Liver (tissue), 9 donors: Measurements from ENCODE around the gene CHMP1B. TPM values are rescaled to one million over a fixed set of nuclear protein-coding genes. Genes with fewer than 3 reads are reported as not detected.

Experiments used
- DNase-seq: peaks from one replicate; pipeline ENCODE4 v3.0.0-alpha.2; 2017; ENCODE audit warnings: low spot score
- H3K27ac ChIP-seq, 2 donors: one replicate each; pipeline ENCODE4 v1.7.0; 2013; ENCODE audit warnings: inconsistent platforms in 2 of 2, low read length in 2 of 2, control low read depth in 1 of 2, low read depth in 1 of 2, mild to moderate bottlenecking in 1 of 2
- H3K27me3 ChIP-seq, 4 donors: one replicate each; pipeline versions ENCODE4 v1.6.1 to v1.7.0; 2013; ENCODE audit warnings: low read length in 3 of 4, inconsistent platforms in 1 of 4, mild to moderate bottlenecking in 1 of 4, moderate library complexity in 1 of 4; ENCODE audit not compliant: control insufficient read depth in 4 of 4, insufficient read depth in 4 of 4
- H3K36me3 ChIP-seq, 4 donors: one replicate each; pipeline versions ENCODE4 v1.6.1 to v1.7.0; 2013; ENCODE audit warnings: low read length in 3 of 4, mild to moderate bottlenecking in 3 of 4, low read depth in 1 of 4, moderate library complexity in 1 of 4; ENCODE audit not compliant: control insufficient read depth in 4 of 4, insufficient read depth in 3 of 4
- H3K4me1 ChIP-seq, 4 donors: one replicate each; pipeline versions ENCODE4 v1.6.1 to v1.7.0; 2013; ENCODE audit warnings: low read length in 3 of 4, mild to moderate bottlenecking in 3 of 4, moderate library complexity in 1 of 4; ENCODE audit not compliant: control insufficient read depth in 4 of 4, insufficient read depth in 4 of 4
- H3K4me3 ChIP-seq, 3 donors: one replicate each; pipeline versions ENCODE4 v1.6.1 to v1.7.0; 2013; ENCODE audit warnings: low read length in 3 of 3, control low read depth in 1 of 3, low read depth in 1 of 3, mild to moderate bottlenecking in 1 of 3
- H3K9ac ChIP-seq, 2 donors: one replicate each; pipeline ENCODE4 v1.7.0; 2013; ENCODE audit warnings: low read length in 2 of 2, mild to moderate bottlenecking in 2 of 2, moderate library complexity in 2 of 2, control low read depth in 1 of 2, low read depth in 1 of 2
- H3K9me3 ChIP-seq, 4 donors: one replicate each; pipeline versions ENCODE4 v1.6.1 to v1.7.0; 2013; ENCODE audit warnings: low read length in 3 of 4; ENCODE audit not compliant: control insufficient read depth in 4 of 4
- ATF3 ChIP-seq: IDR thresholded peaks from 2 replicates; pipeline ENCODE4 v1.6.1; 2016; ENCODE audit warnings: antibody characterized with exemption
- EGR1 ChIP-seq, 2 donors: IDR thresholded peaks; 2 replicates each; pipeline ENCODE4 v1.6.1; 2016 to 2018; ENCODE audit warnings: antibody characterized with exemption in 2 of 2, low read depth in 2 of 2
- FOXA1 ChIP-seq: IDR thresholded peaks from 2 replicates; pipeline ENCODE4 v1.6.1; 2016; ENCODE audit warnings: antibody characterized with exemption
- FOXA2 ChIP-seq: IDR thresholded peaks from 2 replicates; pipeline ENCODE4 v1.6.1; 2016; ENCODE audit warnings: antibody characterized with exemption
- GABPA ChIP-seq, 2 donors: IDR thresholded peaks in 1 of 2; conservative IDR thresholded peaks in 1 of 2; 2 replicates each; pipeline ENCODE4 v1.6.1; 2016; ENCODE audit warnings: antibody characterized with exemption in 2 of 2, mild to moderate bottlenecking in 1 of 2, moderate library complexity in 1 of 2
- HNF4A ChIP-seq, 2 donors: conservative IDR thresholded peaks; 2 replicates each; pipeline ENCODE4 v1.6.1; 2016; ENCODE audit warnings: antibody characterized with exemption in 2 of 2, mild to moderate bottlenecking in 2 of 2
- HNF4G ChIP-seq: IDR thresholded peaks from 2 replicates; pipeline ENCODE4 v1.6.1; 2016; ENCODE audit warnings: antibody characterized with exemption
- JUND ChIP-seq, 2 donors: IDR thresholded peaks; 2 replicates each; pipeline ENCODE4 v1.6.1; 2016; ENCODE audit warnings: antibody characterized with exemption in 2 of 2
- MAX ChIP-seq: IDR thresholded peaks from 2 replicates; pipeline ENCODE4 v1.6.1; 2016; ENCODE audit warnings: antibody characterized with exemption
- NR2F2 ChIP-seq: IDR thresholded peaks from 2 replicates; pipeline ENCODE4 v1.6.1; 2016; ENCODE audit warnings: antibody characterized with exemption
- RAD21 ChIP-seq, 2 donors: IDR thresholded peaks; 2 replicates each; pipeline ENCODE4 v1.6.1; 2016; ENCODE audit warnings: antibody characterized with exemption in 2 of 2, mild to moderate bottlenecking in 2 of 2
- REST ChIP-seq: IDR thresholded peaks from 2 replicates; pipeline ENCODE4 v1.6.1; 2016; ENCODE audit warnings: antibody characterized with exemption, mild to moderate bottlenecking
- RXRA ChIP-seq, 2 donors: IDR thresholded peaks; 2 replicates each; pipeline ENCODE4 v1.6.1; 2017 to 2018; ENCODE audit warnings: antibody characterized with exemption in 2 of 2, mild to moderate bottlenecking in 1 of 2
- SP1 ChIP-seq: IDR thresholded peaks from 2 replicates; pipeline ENCODE4 v1.6.1; 2018; ENCODE audit warnings: antibody characterized with exemption, mild to moderate bottlenecking
- TAF1 ChIP-seq: conservative IDR thresholded peaks from 2 replicates; pipeline ENCODE4 v1.6.1; 2016; ENCODE audit warnings: antibody characterized with exemption, mild to moderate bottlenecking
- YY1 ChIP-seq: IDR thresholded peaks from 2 replicates; pipeline ENCODE4 v1.6.1; 2016; ENCODE audit warnings: antibody characterized with exemption, mild to moderate bottlenecking
- ZBTB33 ChIP-seq: IDR thresholded peaks from 2 replicates; pipeline ENCODE4 v1.6.1; 2016; ENCODE audit warnings: antibody characterized with exemption
- WGBS: extraction: QIAGEN DNeasy Blood & Tissue Kit; methylation state at CpG from one replicate; pipeline ENCODE4 v1.1.7; 2013; 5-methylcytosine and 5-hydroxymethylcytosine counted together
- polyA plus RNA-seq, 2 donors: library from polyadenylated mRNA; stranded (reverse) in 1 of 2; unstranded in 1 of 2; fragments of 200-250 nt in 1 of 2; fragments of >200 nt in 1 of 2; fragmentation: Nextera tagmentation in 1 of 2; extraction: Ambion mirVana in 1 of 2; gene quantifications; one replicate each; pipeline versions ENCODE4 v1.2.1 to v1.2.3, GENCODE V29; 2013 to 2015
- total RNA-seq, 2 donors: library from RNA; depleted of rRNA; stranded (reverse); fragments of >200 nt; gene quantifications; one replicate each; pipeline ENCODE4 v1.2.3, GENCODE V29; 2014
- donor health status: healthy.
- donor health status: healthy.
- donor health status: healthy.
- donor health status: healthy.
- donor health status: healthy.

Gene CHMP1B
- total and polyA plus RNA-seq, 4 donors = 13.6 to 23.6 (median 19.1) TPM

DNA sequence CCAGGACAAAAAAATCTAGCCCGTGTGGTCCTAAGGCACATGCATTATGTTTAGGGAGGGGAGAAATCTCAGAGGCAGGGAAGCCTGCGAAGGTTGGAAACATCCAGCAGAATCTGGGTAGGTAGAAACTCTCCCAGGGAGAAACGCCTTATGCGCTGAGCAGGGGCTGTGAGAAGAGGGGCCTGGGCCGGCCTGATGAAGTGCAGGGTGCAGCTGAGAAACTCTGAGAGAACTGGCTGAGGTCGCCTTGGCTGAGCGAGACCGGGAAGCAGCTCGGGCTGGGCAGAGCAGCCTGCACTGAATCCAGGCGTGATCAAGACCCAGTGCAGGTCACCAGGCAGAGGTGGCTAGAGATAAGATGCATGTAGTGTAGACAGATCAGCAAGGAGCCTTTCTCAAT lies 15.1 kb downstream of the CHMP1B start:
- Histone ChIP-seq H3K27me3 (no peaks in the 10 kb centered on the region), H3K9ac (no peak overlapping the region), H3K27ac (no peak overlapping the region), H3K4me1 (no peaks in the 10 kb centered on the region), H3K9me3 (no peaks in the 10 kb centered on the region), H3K4me3 (no peak overlapping the region), H3K36me3 (no peaks in the 10 kb centered on the region)
- no peak for TF ChIP-seq TAF1
- no peak for DNase-seq
- 81% methylated on average over 10 of the region's 10 CpGs for WGBS

GRCh38 chr18:11866764-11867163 lies 15.6 kb downstream of the CHMP1B start:
- H3K4me1 ChIP-seq = no peaks in the 10 kb centered on the region
- no peak overlapping the region for H3K27ac ChIP-seq
- no peaks in the 10 kb centered on the region for H3K27me3 ChIP-seq
- H3K9ac ChIP-seq = no peak overlapping the region
- no peak for DNase-seq
- no peak overlapping the region for H3K4me3 ChIP-seq
- TF ChIP-seq RXRA (IDR thresholded peaks at IDR 0.05) (no peak), YY1 (no peak), ZBTB33 (no peak), SP1 (no peak), NR2F2 (no peak), EGR1 (IDR thresholded peaks at IDR 0.05; ENCODE audit: low read depth in 2 of 2) (no peak), HNF4G (no peak), REST (no peak), MAX (no peak), FOXA2 (no peak), FOXA1 (no peak), GABPA (IDR thresholded peaks at IDR 0.05 in 1 of 2, conservative IDR thresholded peaks at IDR 0.05 in 1 of 2) (no peak)
- WGBS = 65% methylated on average over 5 of the region's 5 CpGs
- no peaks in the 10 kb centered on the region for H3K36me3 ChIP-seq
- H3K9me3 ChIP-seq = no peaks in the 10 kb centered on the region

- no peak for DNase-seq
- Histone ChIP-seq H3K36me3 (no peaks in the 10 kb centered on the region), H3K27ac (no peak overlapping the region), H3K9me3 (no peaks in the 10 kb centered on the region), H3K9ac (no peak overlapping the region), H3K27me3 (no peaks in the 10 kb centered on the region), H3K4me1 (peaks cover 0 to 5% (median 0%) of the 10 kb centered on the region in 4 donors), H3K4me3 (no peak overlapping the region)
- WGBS = 96% methylated on average over 8 of the region's 8 CpGs
- TF ChIP-seq HNF4A (conservative IDR thresholded peaks at IDR 0.05) (no peak), EGR1 (IDR thresholded peaks at IDR 0.05; ENCODE audit: low read depth in 2 of 2) (no peak), MAX (no peak), ATF3 (no peak), GABPA (IDR thresholded peaks at IDR 0.05 in 1 of 2, conservative IDR thresholded peaks at IDR 0.05 in 1 of 2) (no peak), NR2F2 (no peak), TAF1 (no peak), JUND (IDR thresholded peaks at IDR 0.05) (no peak), REST (no peak), RAD21 (IDR thresholded peaks at IDR 0.05) (no peak)
Measured at GRCh38 chr18:11868230-11868629, 17.0 kb downstream of the CHMP1B start.
